Nephron (organoid): ENCODE measurements around the gene SLC44A5.

Source experiments
- H3K27ac Mint-ChIP-seq, 3 experiments: 2 replicates each; pipeline ENCODE4 v1.8.0; 2020; ENCODE audit warnings: mixed read lengths in 3 of 3, mild to moderate bottlenecking in 2 of 3, moderate library complexity in 1 of 3
- H3K27me3 Mint-ChIP-seq: 2 replicates; pipeline ENCODE4 v1.8.0; 2021; ENCODE audit warnings: low read depth, mild to moderate bottlenecking, moderate library complexity, mixed read lengths
- H3K36me3 Mint-ChIP-seq: 2 replicates; pipeline ENCODE4 v1.8.0; 2020; ENCODE audit warnings: low read depth, mixed read lengths
- H3K4me1 Mint-ChIP-seq: 2 replicates; pipeline ENCODE4 v1.8.0; 2020; ENCODE audit warnings: mixed read lengths
- H3K4me3 Mint-ChIP-seq, 3 experiments: 2 replicates each; pipeline ENCODE4 v1.8.0; 2020; ENCODE audit warnings: mild to moderate bottlenecking in 3 of 3, mixed read lengths in 3 of 3, moderate library complexity in 2 of 3
- H3K9me3 Mint-ChIP-seq: 2 replicates; pipeline ENCODE4 v1.8.0; 2020; ENCODE audit warnings: mixed read lengths
- TF ChIP-seq, protein P1 (sequence below), 3 experiments: fragments of 200-600 bp; sonication (generic); IDR thresholded peaks; one replicate each; pipeline ENCODE4 v1.5.0; 2021; ENCODE audit warnings: antibody characterized with exemption in 3 of 3; ENCODE audit not compliant: unreplicated experiment in 3 of 3

SLC44A5 gene

DNA sequence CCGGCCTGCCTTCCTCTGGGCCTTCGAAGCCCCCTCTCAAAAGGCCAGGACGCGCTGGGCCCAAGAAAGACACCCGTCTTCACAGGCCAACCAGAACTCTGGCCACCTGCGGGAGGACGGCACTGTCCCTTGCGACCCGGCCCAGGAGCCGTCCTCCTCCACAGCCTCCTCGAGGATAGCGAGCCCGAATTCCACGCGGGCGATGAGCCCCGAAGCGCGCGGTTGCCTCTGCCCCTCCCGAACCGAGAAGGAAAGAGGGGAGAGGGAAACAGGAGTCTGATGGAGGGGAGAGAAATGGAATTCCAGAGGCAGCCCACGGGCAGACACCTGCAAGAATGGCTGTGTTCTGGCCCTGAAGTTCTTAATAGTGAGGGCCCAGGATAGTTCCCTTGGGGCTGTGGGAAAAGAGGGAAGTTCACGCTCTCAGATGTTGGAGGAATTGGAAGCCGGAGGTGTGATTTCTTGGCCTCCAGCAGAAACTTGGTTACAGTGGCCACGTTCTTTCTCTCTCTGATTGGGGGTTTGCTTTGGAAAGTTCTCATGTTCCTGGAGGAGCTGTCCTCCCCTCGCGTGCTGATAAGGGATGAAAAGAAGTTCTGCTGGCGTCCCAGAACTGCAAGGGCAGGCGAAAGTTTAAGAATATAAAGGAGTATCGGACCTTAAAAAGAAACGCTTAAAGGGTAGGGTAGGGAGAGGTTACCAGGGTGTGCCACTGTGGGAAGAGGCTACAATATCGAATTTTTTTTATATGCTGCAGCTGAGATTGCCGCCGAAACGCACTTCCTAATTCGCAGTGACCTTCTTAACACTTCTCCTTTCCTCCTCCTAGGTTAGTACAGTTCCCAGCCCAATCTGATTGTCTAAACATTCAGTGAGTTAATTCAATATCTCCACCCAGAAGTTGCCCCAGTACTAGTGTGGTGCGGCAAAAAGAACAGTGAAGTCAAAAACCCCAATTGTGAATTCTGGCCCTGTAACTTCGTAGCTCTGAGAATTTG, 5.8 kb upstream of the SLC44A5 start:
- no peaks in the 10 kb centered on the region for H3K9me3 Mint-ChIP-seq
- H3K4me1 Mint-ChIP-seq, result peaks cover 22% of the 10 kb centered on the region
- H3K4me3 Mint-ChIP-seq, result peak overlapping the region; percentile 79 to 85 (median 83)
- no peaks in the 10 kb centered on the region for H3K36me3 Mint-ChIP-seq
- peak overlapping the region in 1 of 3 experiments; percentile 8 for H3K27ac Mint-ChIP-seq
- H3K27me3 Mint-ChIP-seq, result peaks cover 74% of the 10 kb centered on the region
- TF ChIP-seq, protein P1, sequence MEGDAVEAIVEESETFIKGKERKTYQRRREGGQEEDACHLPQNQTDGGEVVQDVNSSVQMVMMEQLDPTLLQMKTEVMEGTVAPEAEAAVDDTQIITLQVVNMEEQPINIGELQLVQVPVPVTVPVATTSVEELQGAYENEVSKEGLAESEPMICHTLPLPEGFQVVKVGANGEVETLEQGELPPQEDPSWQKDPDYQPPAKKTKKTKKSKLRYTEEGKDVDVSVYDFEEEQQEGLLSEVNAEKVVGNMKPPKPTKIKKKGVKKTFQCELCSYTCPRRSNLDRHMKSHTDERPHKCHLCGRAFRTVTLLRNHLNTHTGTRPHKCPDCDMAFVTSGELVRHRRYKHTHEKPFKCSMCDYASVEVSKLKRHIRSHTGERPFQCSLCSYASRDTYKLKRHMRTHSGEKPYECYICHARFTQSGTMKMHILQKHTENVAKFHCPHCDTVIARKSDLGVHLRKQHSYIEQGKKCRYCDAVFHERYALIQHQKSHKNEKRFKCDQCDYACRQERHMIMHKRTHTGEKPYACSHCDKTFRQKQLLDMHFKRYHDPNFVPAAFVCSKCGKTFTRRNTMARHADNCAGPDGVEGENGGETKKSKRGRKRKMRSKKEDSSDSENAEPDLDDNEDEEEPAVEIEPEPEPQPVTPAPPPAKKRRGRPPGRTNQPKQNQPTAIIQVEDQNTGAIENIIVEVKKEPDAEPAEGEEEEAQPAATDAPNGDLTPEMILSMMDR (IDR thresholded peaks at IDR 0.05; ENCODE audit: unreplicated experiment in 3 of 3), result no peak

DNA sequence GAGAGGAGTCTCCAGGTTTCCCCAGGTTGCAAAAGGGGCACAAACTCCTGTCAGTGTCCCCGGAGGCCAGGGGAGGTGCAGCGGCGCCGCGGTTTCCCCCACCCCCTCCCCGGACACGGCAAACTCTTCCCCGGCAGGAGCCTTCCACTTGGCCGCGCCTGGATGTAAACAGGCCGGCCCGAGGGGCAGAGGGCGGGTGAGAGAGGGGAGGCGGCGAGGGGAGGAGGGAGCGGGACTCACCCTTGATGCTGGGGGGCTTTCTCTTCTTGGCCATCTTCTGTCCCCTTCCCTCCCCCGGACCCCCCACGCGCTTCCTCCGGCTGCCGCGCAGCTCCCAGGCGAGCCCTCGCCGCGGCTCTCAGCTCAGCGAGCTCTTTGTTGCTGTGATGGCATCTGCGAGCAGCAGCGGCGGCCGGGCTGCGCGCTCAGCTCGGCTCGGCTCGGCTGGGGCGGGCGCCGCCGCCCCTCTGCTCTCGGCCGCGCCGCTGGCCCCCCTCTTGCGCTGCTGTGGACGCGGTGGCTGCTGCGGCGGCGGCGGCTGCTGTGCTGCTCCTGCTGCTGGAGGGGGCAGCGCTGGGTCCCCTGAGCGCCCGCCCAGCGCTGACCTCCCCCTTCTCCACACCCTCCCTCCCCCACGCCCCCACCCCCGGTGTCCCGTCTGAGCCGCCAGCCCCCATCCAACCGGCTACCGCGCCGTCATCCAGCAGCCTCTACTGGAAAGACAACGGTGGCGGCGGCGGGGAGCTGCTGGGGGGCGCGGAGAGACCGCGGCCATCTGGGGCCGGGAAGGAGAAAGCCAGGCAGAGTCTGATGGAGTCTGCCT, 4.9 kb upstream of the SLC44A5 start:
- Mint-ChIP-seq H3K36me3 (no peaks in the 10 kb centered on the region), H3K4me1 (peaks cover 22% of the 10 kb centered on the region), H3K9me3 (no peaks in the 10 kb centered on the region), H3K4me3 (peak overlapping the region; percentile 79 to 92 (median 83)), H3K27me3 (peaks cover 75% of the 10 kb centered on the region), H3K27ac (peak overlapping the region in 1 of 3 experiments; percentile 68)
- TF ChIP-seq, protein P1 (IDR thresholded peaks at IDR 0.05; ENCODE audit: unreplicated experiment in 3 of 3), result no peak

DNA sequence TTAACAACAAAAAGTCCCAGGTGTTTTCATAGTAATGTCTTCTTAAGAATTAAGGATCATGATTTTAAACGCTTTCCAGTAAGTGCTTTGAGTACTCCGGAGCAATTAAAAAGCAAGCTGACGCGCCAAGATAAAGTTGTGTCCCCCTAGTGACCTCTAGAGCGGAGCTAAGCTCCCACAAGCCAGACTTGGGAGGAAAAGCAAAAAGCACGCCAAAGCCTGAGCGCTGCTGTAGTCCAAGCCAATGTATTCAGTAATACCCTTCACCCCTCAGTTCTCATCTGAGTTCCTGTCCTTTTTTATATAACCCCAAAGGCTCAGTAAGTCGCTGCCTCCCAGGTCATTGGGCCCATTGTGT, 3.5 kb upstream of the SLC44A5 start:
- TF ChIP-seq, protein P1 (IDR thresholded peaks at IDR 0.05; ENCODE audit: unreplicated experiment in 3 of 3), result no peak
- H3K9me3 Mint-ChIP-seq, result no peaks in the 10 kb centered on the region
- no peak overlapping the region for H3K27ac Mint-ChIP-seq
- H3K4me3 Mint-ChIP-seq, result peak overlapping the region; percentile 76 to 92 (median 79)
- peaks cover 22% of the 10 kb centered on the region for H3K4me1 Mint-ChIP-seq
- H3K27me3 Mint-ChIP-seq, result peaks cover 66% of the 10 kb centered on the region
- H3K36me3 Mint-ChIP-seq, result no peaks in the 10 kb centered on the region

DNA sequence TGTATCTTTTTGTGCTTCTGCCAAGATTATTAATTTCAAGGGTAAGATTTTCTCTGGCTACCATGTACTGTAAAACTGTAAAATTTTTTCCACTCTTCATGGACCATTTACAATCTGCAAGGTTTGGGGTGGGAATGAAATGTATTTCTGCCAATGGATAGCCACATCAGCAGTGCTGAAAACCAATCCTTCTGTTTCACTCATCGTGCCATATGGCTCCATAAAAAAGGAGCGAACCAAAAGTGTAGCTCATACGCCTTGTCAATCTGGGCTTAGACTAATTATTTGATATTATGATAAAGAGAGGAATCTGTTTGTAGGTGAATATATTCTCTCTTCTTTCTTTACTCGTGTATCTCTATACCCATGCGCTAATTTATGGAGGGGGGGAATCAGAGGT, 3.0 kb upstream of the SLC44A5 start:
- H3K36me3 Mint-ChIP-seq, result no peaks in the 10 kb centered on the region
- TF ChIP-seq, protein P1 (IDR thresholded peaks at IDR 0.05; ENCODE audit: unreplicated experiment in 3 of 3), result no peak
- peaks cover 22% of the 10 kb centered on the region for H3K4me1 Mint-ChIP-seq
- H3K9me3 Mint-ChIP-seq, result no peaks in the 10 kb centered on the region
- H3K27ac Mint-ChIP-seq, result no peak overlapping the region
- peaks cover 62% of the 10 kb centered on the region for H3K27me3 Mint-ChIP-seq
- peak overlapping the region; percentile 57 to 79 (median 61) for H3K4me3 Mint-ChIP-seq

DNA sequence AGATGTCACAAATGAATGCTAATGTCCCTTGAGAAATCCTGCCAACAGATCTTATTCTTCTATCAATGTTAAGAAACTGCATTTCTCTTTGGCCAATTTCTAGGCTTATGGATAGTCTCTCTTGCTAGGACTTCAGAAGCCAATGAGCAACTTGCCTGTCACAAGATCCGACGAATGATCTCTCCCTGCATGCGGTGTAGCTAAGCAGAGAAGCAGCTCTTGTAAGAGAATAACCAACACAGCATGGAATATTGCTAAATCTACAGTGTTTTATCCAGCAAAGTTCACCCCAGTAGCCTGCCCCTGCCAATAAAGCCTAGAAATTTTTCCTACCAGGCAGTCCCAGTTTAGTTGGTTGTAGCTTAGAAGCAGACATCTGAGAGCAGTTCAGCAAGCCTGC, 2.1 kb upstream of the SLC44A5 start:
- H3K27me3 Mint-ChIP-seq, result peaks cover 53% of the 10 kb centered on the region
- no peak overlapping the region for H3K27ac Mint-ChIP-seq
- peaks cover 22% of the 10 kb centered on the region for H3K4me1 Mint-ChIP-seq
- peak overlapping the region in 1 of 3 experiments; percentile 15 for H3K4me3 Mint-ChIP-seq
- H3K9me3 Mint-ChIP-seq, result no peaks in the 10 kb centered on the region
- TF ChIP-seq, protein P1 (IDR thresholded peaks at IDR 0.05; ENCODE audit: unreplicated experiment in 3 of 3), result no peak
- no peaks in the 10 kb centered on the region for H3K36me3 Mint-ChIP-seq
